HUES48 (cell line): Measurements from ENCODE around the gene STAG1.
A peak's percentile ranks its signal among the peaks of the same experiment; 100 is the strongest.
"Not testable (repeated sequence)": the region's sequence is repeated elsewhere in the genome, so short reads cannot be mapped to it uniquely, and the experiment has no call there.

Experiments used
- H3K27ac ChIP-seq: one replicate; pipeline ENCODE4 v1.7.0; 2013; ENCODE audit warnings: low read depth, low read length, inconsistent platforms
- H3K27me3 ChIP-seq: 2 replicates; pipeline ENCODE4 v1.6.1; 2013; ENCODE audit warnings: mild to moderate bottlenecking, low read length; ENCODE audit not compliant: control insufficient read depth, insufficient read depth
- H3K36me3 ChIP-seq: 2 replicates; pipeline ENCODE4 v1.6.1; 2013; ENCODE audit warnings: low read length; ENCODE audit not compliant: control insufficient read depth, insufficient read depth
- H3K4me1 ChIP-seq: 2 replicates; pipeline ENCODE4 v1.6.1; 2013; ENCODE audit warnings: mild to moderate bottlenecking, low read length; ENCODE audit not compliant: control insufficient read depth, insufficient read depth
- H3K4me3 ChIP-seq: 2 replicates; pipeline ENCODE4 v1.5.1; 2013; ENCODE audit warnings: mild to moderate bottlenecking, low read depth, low read length
- H3K9ac ChIP-seq: 2 replicates; pipeline ENCODE4 v1.6.1; 2013; ENCODE audit warnings: mild to moderate bottlenecking, low read depth, low read length, moderate library complexity
- H3K9me3 ChIP-seq: 2 replicates; pipeline ENCODE4 v1.6.1; 2013; ENCODE audit warnings: low read length; ENCODE audit not compliant: control insufficient read depth, insufficient read depth

Gene STAG1

DNA sequence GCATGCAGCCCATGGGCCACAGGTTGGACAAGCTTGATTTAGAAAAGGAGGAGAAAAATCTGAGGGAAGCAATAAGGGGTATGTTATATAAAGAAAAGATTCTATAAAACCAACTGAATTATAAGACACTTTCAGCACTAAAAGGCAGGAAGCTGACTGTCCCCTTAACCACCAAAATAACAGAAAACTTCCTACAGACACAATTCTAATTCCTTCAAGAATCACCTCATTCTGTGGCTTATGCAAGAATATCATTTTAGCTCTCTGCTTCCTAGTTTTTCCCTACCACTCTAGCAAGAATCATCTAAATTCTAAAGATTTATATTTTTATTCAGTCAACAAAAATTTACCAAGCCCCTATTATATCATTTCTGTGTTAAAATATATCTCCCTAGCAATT, 6.3 kb downstream of the STAG1 start:
- peaks cover 19% of the 10 kb centered on the region for H3K4me1 ChIP-seq
- no peaks in the 10 kb centered on the region for H3K27me3 ChIP-seq
- no peak overlapping the region for H3K4me3 ChIP-seq
- H3K27ac ChIP-seq: no peak overlapping the region
- no peak overlapping the region for H3K9ac ChIP-seq
- H3K9me3 ChIP-seq: no peaks in the 10 kb centered on the region
- no peaks in the 10 kb centered on the region for H3K36me3 ChIP-seq

DNA sequence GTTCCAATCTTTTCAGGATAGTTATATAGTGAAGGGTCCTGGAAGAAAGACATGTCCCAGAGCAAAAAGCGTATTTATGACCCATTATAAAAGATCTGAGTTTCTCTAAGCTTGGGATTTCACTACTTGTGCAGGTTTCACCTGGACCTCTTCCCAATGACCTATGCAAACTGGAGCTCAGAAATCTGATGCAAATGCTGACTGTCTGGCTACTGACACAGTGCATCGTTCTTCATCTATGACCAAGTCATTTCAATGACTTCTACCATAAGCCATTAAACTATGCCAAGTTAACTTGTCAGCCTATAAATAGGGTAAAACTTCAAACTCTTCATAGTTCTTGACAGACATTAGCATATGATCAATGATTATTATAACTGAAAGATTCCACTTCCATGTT, 11.1 kb downstream of the STAG1 start:
- no peaks in the 10 kb centered on the region for H3K27me3 ChIP-seq
- H3K27ac ChIP-seq: no peak overlapping the region
- no peaks in the 10 kb centered on the region for H3K36me3 ChIP-seq
- H3K4me3 ChIP-seq: no peak overlapping the region
- no peaks in the 10 kb centered on the region for H3K4me1 ChIP-seq
- H3K9me3 ChIP-seq: no peaks in the 10 kb centered on the region
- no peak overlapping the region for H3K9ac ChIP-seq

- Histone ChIP-seq H3K9me3 (no peaks in the 10 kb centered on the region), H3K4me3 (no peak overlapping the region), H3K27me3 (no peaks in the 10 kb centered on the region), H3K9ac (no peak overlapping the region), H3K27ac (no peak overlapping the region), H3K36me3 (no peaks in the 10 kb centered on the region), H3K4me1 (no peaks in the 10 kb centered on the region)
Measured at GRCh38 chr3:136740351-136740958, 11.7 kb downstream of the STAG1 start.

- H3K9ac ChIP-seq, H3K9me3 ChIP-seq, H3K36me3 ChIP-seq, H3K27ac ChIP-seq, H3K27me3 ChIP-seq, H3K4me3 ChIP-seq: not testable (repeated sequence)
- peaks cover 11% of the 10 kb centered on the region for H3K4me1 ChIP-seq
Measured at GRCh38 chr3:136736950-136737349, 15.2 kb downstream of the STAG1 start.

DNA sequence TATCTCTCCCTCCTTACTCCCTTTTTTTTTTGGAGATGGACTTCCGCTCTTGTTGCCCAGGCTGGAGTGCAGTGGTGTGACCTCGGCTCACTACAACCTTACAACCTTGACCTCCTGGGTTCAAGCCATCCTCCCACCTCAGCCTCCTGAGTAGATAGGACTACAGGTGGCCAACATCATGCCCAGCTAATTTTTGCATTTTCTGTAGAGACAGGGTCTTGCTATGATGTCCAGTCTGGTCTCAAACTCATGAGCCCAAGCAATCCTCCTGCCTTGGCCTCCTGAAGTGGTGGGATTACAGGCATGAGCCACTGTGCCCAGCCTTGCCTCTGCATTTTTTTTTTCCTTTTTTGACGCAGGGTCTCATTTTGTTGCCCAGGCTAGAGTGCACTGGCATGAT, 17.1 kb downstream of the STAG1 start:
- Histone ChIP-seq H3K9ac (no peak overlapping the region), H3K4me1 (peaks cover 24% of the 10 kb centered on the region), H3K27me3 (no peaks in the 10 kb centered on the region), H3K4me3 (no peak overlapping the region), H3K27ac (peak overlapping the region; percentile 52), H3K36me3 (no peaks in the 10 kb centered on the region), H3K9me3 (no peaks in the 10 kb centered on the region)

DNA sequence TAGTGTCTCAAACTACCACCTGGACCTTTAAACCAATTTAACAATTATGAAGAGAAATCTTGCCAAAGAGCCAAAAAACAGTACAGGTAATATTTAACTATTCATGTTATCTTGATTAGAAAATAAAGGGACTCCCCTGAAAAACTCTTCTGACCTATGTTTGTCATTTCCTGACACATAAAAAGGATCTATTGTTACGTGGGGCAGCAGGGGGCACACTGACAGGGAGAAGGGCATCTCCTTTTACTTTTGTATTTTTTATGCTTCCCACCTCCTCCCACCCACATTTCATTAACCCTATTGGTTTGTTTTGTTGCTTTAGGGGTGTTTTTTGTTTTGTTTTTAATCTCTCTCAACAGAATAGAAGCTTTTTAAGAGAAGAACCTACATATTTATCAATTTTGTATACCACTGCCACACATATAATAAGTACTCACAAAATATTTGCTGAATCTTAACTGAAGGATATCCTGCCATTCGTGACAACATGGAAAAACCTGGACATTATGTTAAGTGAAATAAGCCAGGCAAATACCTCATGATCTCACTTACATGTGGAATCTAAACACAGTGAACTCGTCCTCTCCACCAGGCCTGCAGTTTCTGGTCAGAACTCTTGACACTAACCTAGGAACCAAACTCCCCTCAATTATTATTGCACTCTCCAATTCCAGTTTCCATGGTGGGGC, 17.7 kb downstream of the STAG1 start:
- Histone ChIP-seq H3K27ac (peak overlapping the region; percentile 77), H3K36me3 (no peaks in the 10 kb centered on the region), H3K27me3 (no peaks in the 10 kb centered on the region), H3K4me3 (no peak overlapping the region), H3K9ac (no peak overlapping the region), H3K9me3 (no peaks in the 10 kb centered on the region), H3K4me1 (peaks cover 24% of the 10 kb centered on the region)

GRCh38 chr3:136733317-136733833, 18.8 kb downstream of the STAG1 start:
- peaks cover 34% of the 10 kb centered on the region for H3K4me1 ChIP-seq
- no peak overlapping the region for H3K4me3 ChIP-seq
- H3K27ac ChIP-seq: peak overlapping the region; percentile 5
- H3K36me3 ChIP-seq: no peaks in the 10 kb centered on the region
- no peak overlapping the region for H3K9ac ChIP-seq
- H3K9me3 ChIP-seq: no peaks in the 10 kb centered on the region
- H3K27me3 ChIP-seq: no peaks in the 10 kb centered on the region

DNA sequence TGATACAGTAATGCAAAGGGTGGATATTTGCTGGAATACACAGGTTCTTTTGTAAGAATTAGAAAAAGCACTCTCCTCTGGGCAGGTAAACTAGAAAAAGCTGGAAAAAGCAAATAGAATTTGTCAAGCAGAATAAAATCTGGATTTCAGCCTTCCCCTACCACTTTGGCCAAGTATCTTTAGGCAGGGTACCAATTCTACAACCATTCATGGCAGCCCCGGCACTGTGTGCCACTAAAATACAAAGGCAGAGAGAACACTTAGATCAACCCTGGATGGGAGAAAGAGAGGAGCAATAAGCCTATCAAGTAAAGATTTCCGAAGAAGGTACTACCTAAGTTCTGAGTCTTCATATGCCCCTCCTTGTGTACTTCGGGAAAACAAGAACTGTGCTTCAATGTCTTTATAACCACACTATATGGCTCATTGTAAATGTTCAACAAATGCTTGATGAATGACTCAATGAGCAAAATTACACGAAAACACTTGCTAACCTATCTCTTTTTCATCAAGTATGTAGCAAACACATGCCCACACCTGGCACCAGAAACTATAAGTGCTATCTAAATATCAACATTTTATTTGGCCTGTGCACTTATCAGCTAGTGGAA, 20.8 kb downstream of the STAG1 start:
- no peaks in the 10 kb centered on the region for H3K36me3 ChIP-seq
- H3K9ac ChIP-seq: no peak overlapping the region
- peaks cover 37% of the 10 kb centered on the region for H3K4me1 ChIP-seq
- H3K27me3 ChIP-seq: no peaks in the 10 kb centered on the region
- H3K9me3 ChIP-seq: no peaks in the 10 kb centered on the region
- no peak overlapping the region for H3K4me3 ChIP-seq
- H3K27ac ChIP-seq: no peak overlapping the region

- Histone ChIP-seq H3K4me3 (no peak overlapping the region), H3K9ac (no peak overlapping the region), H3K9me3 (no peaks in the 10 kb centered on the region), H3K27me3 (no peaks in the 10 kb centered on the region), H3K27ac (no peak overlapping the region), H3K4me1 (peaks cover 37% of the 10 kb centered on the region), H3K36me3 (no peaks in the 10 kb centered on the region)
Measured at GRCh38 chr3:136730595-136731273, 21.4 kb downstream of the STAG1 start.

DNA sequence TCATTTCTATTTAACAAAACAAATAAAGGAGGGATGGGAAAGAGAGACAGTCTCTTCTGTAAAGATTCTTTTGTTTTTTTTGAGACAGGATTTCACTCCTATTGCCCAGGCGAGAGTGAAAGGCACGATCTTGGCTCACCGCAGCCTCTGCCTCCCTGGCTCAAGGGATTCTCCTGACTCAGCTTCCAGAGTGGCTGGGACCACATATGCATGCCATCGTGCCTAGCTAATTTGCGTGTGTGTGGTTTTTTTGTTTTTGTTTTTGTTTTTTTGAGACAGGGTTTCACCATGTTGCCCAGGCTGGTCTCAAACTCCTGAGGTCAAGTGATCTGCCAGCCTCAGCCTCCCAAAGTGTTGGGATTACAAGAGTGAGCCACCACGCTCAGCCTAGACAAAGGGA, 23.3 kb downstream of the STAG1 start:
- peak overlapping the region; percentile 2 for H3K27ac ChIP-seq
- H3K4me1 ChIP-seq: peaks cover 31% of the 10 kb centered on the region
- no peaks in the 10 kb centered on the region for H3K9me3 ChIP-seq
- H3K4me3 ChIP-seq: no peak overlapping the region
- H3K9ac ChIP-seq: no peak overlapping the region
- no peaks in the 10 kb centered on the region for H3K27me3 ChIP-seq
- no peaks in the 10 kb centered on the region for H3K36me3 ChIP-seq

DNA sequence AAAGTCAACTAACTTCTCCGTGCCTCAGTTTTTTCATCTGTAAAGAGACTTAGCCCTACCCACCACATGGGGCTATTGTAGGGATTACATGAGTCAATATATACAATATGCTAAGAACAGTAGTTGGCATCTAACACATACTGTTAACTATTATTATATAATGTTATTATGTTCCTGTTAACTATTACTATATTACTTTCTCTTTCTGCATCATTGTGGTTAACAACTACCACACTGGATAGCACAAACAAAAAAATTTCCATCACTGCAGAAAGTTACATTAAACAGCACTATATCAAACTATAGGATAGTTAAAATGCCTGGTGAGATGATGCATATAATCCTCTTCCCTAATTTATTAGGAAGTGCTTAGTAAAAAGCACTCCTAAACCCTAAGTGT, 23.7 kb downstream of the STAG1 start:
- H3K27me3 ChIP-seq: no peaks in the 10 kb centered on the region
- H3K4me1 ChIP-seq: peaks cover 31% of the 10 kb centered on the region
- no peaks in the 10 kb centered on the region for H3K9me3 ChIP-seq
- H3K4me3 ChIP-seq: no peak overlapping the region
- H3K9ac ChIP-seq: no peak overlapping the region
- H3K36me3 ChIP-seq: no peaks in the 10 kb centered on the region
- peak overlapping the region; percentile 2 for H3K27ac ChIP-seq
